WTC11 (cell line): ENCODE results near the gene DGCR8.

Source experiments
- CREM ChIP-seq: sonication (generic); formaldehyde crosslinking; IDR thresholded peaks from 2 replicates; pipeline ENCODE4 v1.8.1; 2022; ENCODE audit warnings: mild to moderate bottlenecking, missing genetic modification reagents, moderate library complexity
- E2F1 ChIP-seq: sonication (generic); formaldehyde crosslinking; IDR thresholded peaks from 2 replicates; pipeline ENCODE4 v1.8.0; 2022; ENCODE audit warnings: mild to moderate bottlenecking, missing genetic modification reagents
- E2F4 ChIP-seq: sonication (generic); formaldehyde crosslinking; IDR thresholded peaks from 2 replicates; pipeline ENCODE4 v1.8.1; 2022; ENCODE audit warnings: low read depth, mild to moderate bottlenecking, moderate library complexity, missing genetic modification reagents, borderline replicate concordance
- KAT7 ChIP-seq: sonication (generic); formaldehyde crosslinking; IDR thresholded peaks from 2 replicates; pipeline ENCODE4 v1.8.1; 2023; ENCODE audit warnings: missing genetic modification reagents, mild to moderate bottlenecking, borderline replicate concordance
- MAX ChIP-seq: sonication (generic); formaldehyde crosslinking; IDR thresholded peaks from 2 replicates; pipeline ENCODE4 v1.8.0; 2022; ENCODE audit warnings: mild to moderate bottlenecking, missing genetic modification reagents
- MXD4 ChIP-seq: fragments of 250-450 bp; sonication (Bioruptor Pico); IDR thresholded peaks from 2 replicates; pipeline ENCODE4 v1.8.0; 2021; ENCODE audit warnings: mild to moderate bottlenecking, moderate library complexity, borderline replicate concordance
- NFYB ChIP-seq: sonication (generic); formaldehyde crosslinking; conservative IDR thresholded peaks from 2 replicates; pipeline ENCODE4 v1.8.0; 2022; ENCODE audit warnings: low read depth, missing genetic modification reagents
- PREB ChIP-seq: sonication (generic); formaldehyde crosslinking; IDR thresholded peaks from 2 replicates; pipeline ENCODE4 v1.8.1; 2022; ENCODE audit warnings: mild to moderate bottlenecking, missing genetic modification reagents, moderate library complexity, borderline replicate concordance
- TCF7 ChIP-seq: sonication (generic); formaldehyde crosslinking; IDR thresholded peaks from 2 replicates; pipeline ENCODE4 v1.8.0; 2022; ENCODE audit warnings: mild to moderate bottlenecking, low read depth, missing genetic modification reagents, moderate library complexity
- TP53 ChIP-seq: sonication (generic); formaldehyde crosslinking; IDR thresholded peaks from 2 replicates; pipeline ENCODE4 v1.8.1; 2023; ENCODE audit warnings: mild to moderate bottlenecking, missing genetic modification reagents
- ZNF317 ChIP-seq: sonication (generic); formaldehyde crosslinking; IDR thresholded peaks from 2 replicates; pipeline ENCODE4 v1.8.1; 2023; ENCODE audit warnings: low read depth, mild to moderate bottlenecking, moderate library complexity, missing genetic modification reagents, borderline replicate concordance
- ZNF423 ChIP-seq: fragments of 250-450 bp; sonication (Bioruptor Pico); IDR thresholded peaks from 2 replicates; pipeline ENCODE4 v2.1.2; 2022; ENCODE audit warnings: mild to moderate bottlenecking, moderate library complexity
- TF ChIP-seq, protein P1 (sequence below): fragments of 200-600 bp; IDR thresholded peaks from 2 replicates; pipeline ENCODE4 v1.8.0; 2022; ENCODE audit warnings: antibody characterized with exemption

DNA sequence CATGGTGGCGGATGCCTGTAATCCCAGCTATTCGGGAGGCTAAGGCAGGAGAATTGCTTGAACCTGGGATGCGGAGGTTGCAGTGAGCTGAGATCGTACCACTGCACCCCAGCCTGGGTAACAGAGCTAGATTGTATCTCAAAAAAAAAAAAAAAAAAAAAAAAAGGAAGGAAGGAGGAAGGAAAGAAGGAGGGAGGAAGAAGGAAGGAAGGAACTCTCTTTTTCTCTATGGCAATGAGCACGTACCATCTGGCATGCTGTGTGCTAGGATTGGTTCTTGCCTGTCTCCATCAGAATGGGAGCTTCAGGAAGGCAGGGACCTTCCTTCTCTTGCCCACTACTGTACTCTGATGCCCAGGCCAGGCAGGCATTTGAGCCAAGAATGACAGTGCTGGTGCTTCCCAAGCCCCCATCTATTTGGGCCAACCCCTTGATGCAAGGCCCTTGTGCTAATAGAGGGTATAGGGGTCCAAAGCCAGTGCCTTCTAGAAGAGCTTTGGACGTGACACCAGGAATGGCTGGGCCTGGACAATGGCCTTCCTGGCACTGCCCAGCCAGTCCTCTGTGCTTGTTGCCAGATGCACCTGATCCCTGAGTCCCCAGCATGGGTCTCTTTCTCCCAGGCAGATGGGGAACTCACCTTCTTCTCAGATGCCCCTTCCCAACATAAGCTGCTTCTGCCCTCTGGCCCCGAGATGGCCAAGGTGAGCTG lies 10.6 kb upstream of the DGCR8 start:
- TF ChIP-seq, protein P1, sequence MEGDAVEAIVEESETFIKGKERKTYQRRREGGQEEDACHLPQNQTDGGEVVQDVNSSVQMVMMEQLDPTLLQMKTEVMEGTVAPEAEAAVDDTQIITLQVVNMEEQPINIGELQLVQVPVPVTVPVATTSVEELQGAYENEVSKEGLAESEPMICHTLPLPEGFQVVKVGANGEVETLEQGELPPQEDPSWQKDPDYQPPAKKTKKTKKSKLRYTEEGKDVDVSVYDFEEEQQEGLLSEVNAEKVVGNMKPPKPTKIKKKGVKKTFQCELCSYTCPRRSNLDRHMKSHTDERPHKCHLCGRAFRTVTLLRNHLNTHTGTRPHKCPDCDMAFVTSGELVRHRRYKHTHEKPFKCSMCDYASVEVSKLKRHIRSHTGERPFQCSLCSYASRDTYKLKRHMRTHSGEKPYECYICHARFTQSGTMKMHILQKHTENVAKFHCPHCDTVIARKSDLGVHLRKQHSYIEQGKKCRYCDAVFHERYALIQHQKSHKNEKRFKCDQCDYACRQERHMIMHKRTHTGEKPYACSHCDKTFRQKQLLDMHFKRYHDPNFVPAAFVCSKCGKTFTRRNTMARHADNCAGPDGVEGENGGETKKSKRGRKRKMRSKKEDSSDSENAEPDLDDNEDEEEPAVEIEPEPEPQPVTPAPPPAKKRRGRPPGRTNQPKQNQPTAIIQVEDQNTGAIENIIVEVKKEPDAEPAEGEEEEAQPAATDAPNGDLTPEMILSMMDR: no peak
- TF ChIP-seq MAX (no peak), NFYB (CRISPR knock-in tag) (no peak), TCF7 (CRISPR knock-in tag) (no peak), E2F4 (CRISPR knock-in tag) (no peak), E2F1 (CRISPR knock-in tag) (no peak), PREB (no peak), CREM (CRISPR knock-in tag) (no peak), TP53 (CRISPR knock-in tag) (no peak), KAT7 (CRISPR knock-in tag) (no peak), MXD4 (CRISPR knock-in tag) (no peak), ZNF317 (CRISPR knock-in tag) (no peak), ZNF423 (CRISPR knock-in tag) (no peak)
